HG03045 (cell line): Measurements from ENCODE around the gene NTSR1.

Experiments
- ATAC-seq: cut with Tn5 transposase; IDR thresholded peaks from one replicate; pipeline ENCODE4 v1.9.1; 2021; ENCODE audit warnings: mild to moderate bottlenecking, moderate library complexity; ENCODE audit not compliant: unreplicated experiment

The NTSR1 gene

GRCh38 chr20:62768234-62768546 is 59.6 kb downstream of the NTSR1 start:
- no peak for ATAC-seq

DNA sequence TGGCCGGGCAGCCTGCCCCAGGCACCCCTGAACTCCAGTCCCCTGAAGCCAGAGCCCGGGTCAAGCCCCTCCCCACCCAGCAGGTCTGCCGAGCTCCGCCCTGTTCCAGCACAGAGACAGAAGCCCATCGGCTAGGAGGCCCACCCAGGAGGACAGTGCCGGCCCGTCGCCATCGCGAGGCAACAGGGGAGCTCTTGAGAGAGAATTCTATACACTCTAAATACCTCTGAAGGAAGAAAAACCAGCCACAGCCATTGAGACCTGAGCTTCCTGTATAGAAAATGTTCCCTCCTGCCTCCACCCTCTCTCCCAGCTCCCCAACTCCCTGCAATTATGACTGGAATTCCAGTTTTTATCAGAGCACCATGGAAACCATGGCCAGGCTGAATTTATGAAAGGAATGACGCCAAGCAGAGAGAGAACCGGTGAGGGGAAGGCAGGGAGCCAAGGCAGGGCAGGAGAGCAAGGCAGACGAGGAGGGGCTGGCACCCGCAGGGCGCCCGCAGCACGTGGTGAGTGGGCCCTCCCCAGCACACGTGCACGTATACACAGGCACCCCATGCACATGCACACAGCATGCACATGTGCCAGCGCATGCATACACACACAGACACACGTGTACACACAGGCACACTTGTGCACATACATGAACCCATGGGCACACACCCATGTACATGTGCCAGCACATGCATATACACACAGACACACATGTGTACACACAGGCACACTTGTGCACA is 60.1 kb downstream of the NTSR1 start:
- no peak for ATAC-seq

GRCh38 chr20:62769346-62770071 is 60.9 kb downstream of the NTSR1 start:
- ATAC-seq, result no peak

- ATAC-seq, result no peak
These were observed 61.7 kb downstream of the NTSR1 start for GRCh38 chr20:62770111-62770910.

DNA sequence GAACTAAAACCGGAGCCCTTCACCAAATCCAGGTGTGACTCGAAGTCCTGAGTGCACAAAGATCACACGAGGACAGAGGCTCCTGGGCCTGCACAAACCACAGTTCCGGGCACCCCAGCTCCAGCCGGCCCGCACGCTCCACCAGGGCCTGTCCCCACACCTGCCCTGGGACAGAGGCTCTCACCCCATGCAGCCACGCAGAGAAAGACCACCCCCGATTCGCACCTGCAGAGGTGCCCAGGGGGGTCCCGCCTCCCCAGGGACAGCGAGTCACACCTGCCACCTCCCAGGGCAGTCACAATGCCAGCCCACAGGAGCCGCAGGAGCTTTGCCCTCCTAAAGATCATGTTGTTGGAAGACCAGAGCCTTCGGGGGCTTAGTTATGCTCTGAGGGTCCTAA is 62.3 kb downstream of the NTSR1 start:
- ATAC-seq, result no peak

GRCh38 chr20:62771396-62772102 is 62.9 kb downstream of the NTSR1 start:
- ATAC-seq, result no peak

DNA sequence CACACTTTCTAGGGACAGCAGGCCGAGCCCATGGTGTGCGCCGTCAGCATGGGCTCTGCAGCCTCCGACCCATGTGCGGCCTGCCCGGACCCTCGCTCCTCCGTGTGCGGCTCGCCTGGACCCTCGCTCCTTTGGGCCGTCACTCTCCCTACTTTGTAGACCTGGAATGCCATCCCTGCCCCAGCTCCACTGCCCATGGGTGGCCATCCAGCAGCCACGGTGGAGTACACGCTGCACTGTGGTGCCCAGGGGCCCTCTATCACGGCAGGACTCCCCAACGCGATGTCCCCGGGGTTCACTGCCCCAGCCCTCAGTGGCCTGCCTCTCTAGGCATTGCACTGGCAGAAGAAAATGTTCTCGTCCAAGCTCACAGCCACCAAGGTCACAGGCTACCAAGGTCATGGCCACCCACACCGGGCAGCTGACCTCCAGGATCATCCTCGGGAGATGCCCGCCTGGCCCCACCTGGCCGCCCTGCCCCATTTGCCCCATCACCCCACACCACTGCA is 63.5 kb downstream of the NTSR1 start:
- no peak for ATAC-seq

GRCh38 chr20:62772619-62772989 is 64.0 kb downstream of the NTSR1 start:
- ATAC-seq, result no peak

DNA sequence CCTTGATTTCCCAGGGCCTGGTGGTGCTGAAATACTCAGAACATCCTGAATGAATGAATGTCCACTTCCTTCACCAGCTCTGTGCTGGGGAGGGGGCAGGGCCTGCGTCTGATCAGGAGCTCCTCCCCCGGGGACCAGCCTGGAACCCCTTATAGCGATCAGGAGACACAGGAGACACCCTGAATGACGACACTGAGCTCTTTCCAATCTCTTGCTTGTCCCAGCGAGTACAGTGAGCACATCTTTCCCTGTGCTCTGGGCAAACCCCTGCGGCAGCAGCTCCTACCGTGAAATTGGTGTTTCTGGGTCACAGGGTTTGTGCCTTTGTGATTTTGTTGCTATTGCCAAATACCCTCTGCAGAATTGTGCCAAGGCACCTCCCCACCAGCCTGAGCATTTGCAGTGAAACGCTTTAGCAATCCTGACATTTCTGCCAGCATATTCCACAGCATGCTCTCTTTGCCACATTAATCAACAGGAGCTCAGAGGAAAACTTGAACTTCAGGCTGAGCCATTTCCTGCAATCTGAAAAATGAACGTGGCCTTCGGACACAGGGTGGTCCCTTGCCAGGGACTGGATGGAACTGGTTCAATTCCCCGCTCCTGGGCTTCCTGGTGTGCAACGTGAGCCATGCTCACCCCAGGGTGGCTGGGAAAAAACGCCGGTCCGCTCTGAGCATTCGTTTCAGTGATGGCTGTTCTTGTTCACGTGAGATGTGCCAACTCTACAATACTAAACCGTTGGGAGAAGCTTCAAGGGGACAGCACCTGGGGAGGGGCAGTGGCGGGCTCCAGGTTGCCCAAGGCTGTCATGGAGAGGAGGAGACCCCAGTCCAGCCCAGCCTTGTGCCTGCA is 64.6 kb downstream of the NTSR1 start:
- no peak for ATAC-seq

DNA sequence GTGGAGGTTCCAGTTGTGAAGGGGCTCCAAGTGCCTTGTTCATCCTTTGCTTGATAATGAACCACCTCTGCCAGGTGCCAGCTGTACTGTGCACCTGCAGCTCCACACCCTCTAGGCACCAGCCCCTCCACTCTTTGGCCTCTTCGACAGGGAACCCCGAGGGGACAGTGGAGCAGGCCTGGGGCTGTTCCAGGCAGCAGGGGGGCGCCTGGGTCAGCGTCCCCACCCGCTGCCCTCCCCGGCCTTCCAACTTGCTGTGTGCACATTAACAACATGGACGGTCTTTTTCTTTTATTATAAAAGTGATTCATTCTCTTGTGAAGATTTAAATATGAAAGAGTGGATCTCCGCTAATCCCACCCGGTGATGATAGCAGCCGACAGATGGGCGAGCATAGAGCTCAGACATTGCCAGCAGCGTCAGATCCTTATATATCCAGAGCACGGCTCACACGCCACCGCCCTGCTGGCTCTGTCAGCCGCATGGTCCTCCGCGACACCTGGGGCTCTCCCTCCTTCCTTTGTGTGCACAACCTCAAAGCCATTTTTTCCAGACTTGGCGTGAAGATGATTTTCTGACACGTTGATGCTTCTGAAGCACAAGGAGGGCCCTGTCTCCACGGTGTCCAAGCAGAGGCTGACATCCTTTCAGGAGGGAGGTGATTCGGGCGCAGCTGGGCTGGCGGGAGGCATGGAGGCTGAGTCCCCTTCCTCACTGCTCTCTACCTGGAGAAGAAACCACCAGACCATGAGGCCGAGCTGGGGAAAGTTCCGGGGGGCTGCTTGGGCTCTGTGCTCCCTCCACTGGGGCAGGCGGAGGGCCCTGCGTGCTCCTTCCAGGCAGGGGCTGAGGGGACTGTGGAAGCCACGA is 65.4 kb downstream of the NTSR1 start:
- no peak for ATAC-seq

DNA sequence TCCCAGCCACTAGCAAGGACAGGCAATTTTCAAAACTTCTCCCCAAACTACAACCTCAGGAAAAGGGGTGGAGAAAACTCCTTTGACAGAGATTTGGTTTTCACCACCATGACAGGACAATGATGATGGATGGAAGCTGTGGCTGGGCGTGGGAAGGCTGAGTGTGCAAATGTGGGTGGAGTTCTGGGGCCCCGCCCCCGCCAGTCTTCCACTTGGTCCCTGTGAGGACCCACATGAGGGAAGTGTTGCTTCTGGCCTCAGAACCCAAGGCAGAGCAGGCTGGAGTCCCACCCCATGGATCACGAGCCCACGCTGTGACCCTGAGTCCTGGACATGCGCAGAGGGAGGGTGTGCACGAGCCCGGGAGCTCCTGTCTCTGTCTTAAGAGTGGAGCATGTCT is 66.1 kb downstream of the NTSR1 start:
- ATAC-seq, result no peak

GRCh38 chr20:62775206-62775605 is 66.6 kb downstream of the NTSR1 start:
- no peak for ATAC-seq

DNA sequence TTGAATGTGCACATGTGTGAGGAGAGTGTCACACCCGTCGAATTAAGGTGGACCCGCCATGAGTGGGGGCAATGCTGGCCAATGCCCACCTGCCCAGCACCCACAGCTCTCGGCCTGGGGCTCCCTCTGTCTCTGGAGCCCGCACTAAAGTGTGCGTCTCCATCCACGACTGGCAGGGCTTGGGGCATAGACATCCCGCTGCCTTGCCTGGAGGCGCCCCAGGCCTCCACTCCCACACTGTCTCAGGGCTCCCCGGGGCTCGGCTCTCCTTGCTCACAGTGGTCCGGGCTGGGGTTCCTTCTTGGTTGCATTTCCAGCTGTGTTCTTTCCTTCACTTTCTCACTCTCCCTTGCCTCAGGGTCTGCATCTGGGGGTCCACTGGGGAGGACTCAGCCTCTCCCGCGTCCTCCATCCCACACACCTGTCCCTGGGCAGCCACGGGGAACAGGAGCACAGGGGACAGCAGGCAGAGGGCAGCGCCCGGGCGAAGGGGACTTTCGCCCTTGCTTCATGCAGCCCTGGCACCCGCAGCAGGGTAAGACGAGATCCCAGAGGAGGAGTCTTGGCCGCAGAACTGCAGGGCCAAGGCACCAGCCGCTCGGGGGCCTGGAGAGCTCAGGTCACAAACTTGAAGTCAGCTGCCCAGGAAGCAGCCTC is 67.5 kb downstream of the NTSR1 start:
- ATAC-seq, result no peak

DNA sequence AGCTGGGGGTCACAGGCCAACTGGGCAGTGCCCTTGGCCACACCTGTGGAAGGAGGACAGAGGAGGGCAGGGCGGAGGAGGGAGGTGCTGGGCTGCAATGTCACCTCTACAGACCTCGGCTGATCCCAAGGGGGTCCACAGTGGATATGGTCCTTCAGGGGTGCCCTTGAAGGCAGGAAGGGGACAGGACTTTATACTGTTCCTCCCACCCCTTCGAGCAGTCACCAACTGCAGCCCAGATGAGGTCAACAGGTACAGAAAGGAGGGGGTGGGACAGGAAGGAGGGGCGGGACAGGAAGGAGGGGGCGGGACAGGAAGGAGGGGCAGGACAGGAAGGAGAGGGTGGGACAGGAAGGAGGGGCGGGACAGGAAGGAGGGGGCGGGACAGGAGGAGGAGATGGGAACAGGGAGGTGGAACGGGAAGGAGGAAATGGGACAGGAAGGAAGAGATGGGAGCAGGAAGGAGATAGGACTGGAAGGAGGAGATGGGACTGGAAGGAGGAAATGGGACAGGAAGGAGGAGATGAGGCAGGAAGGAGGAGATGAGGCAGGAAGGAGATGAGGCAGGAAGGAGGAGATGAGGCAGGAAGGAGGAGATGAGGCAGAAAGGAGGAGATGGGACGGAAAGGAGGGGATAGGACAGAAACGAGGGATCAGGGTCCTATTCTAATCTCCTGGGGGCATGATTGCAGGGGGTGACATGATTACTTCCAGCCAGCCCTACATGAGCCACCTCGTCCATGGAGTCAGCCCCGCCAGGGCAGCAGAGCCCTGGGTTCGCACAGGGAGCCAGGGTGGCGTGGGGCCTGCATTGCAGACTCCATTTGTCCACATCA is 68.3 kb downstream of the NTSR1 start:
- ATAC-seq, result no peak

- ATAC-seq, result no peak
These were observed 68.8 kb downstream of the NTSR1 start for GRCh38 chr20:62777528-62777830.

- ATAC-seq, result no peak
These were observed 69.4 kb downstream of the NTSR1 start for GRCh38 chr20:62778058-62778457.

DNA sequence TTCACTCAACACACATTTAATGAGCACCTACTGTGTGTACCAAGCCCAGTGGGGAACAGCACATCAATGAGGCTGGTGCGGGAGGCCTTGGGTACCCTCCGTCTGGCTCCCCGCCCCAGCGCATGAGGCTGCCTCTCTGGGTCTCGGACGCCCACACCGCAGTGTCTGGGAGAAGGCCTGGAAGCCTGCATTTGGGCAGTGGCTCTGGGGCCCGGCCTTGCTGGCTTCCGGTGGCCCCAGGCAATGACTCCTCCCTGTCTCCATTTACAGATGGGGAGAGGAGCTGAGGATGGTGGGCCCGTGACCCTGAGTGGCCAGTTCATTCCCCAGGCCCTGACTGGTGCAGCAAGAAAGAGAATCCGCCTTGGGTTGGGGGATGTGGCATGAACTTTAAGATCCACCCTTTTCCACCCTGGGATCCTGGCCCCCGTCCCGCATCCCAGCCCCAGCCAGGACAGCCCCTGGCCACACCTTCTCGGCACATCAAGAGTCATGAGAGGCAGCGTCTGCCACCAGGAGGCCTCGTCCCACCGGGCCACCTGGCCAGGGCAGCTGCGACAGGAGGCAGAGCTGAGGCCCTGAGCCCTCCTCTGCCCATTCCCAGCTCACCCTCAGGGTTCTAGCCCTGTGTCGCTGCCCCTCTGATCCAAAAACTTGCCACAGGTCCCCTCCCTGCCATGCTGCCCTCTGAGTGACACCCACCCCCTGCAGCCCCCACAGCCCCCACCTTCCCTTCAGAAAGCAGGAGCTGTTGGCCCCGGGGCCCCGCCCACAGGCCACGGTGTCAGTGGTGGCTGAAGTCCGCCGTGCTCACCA is 70.2 kb downstream of the NTSR1 start:
- ATAC-seq, result no peak

- ATAC-seq, result no peak
These were observed 70.7 kb downstream of the NTSR1 start for GRCh38 chr20:62779417-62779685.
